Stimulated activated CD4-positive, alpha-beta T cell treated with anti-CD3 and anti-CD28 coated beads, TNF-alpha, amount 100 ng/mL, for 48 hours (primary cell): ENCODE measurements around the gene ACSS3.

Experiments
- DNase-seq, 3 donors: peaks; one replicate each; pipeline ENCODE4 v3.0.0-alpha.2; 2020; ENCODE audit warnings: low read depth in 3 of 3

The ACSS3 gene

DNA sequence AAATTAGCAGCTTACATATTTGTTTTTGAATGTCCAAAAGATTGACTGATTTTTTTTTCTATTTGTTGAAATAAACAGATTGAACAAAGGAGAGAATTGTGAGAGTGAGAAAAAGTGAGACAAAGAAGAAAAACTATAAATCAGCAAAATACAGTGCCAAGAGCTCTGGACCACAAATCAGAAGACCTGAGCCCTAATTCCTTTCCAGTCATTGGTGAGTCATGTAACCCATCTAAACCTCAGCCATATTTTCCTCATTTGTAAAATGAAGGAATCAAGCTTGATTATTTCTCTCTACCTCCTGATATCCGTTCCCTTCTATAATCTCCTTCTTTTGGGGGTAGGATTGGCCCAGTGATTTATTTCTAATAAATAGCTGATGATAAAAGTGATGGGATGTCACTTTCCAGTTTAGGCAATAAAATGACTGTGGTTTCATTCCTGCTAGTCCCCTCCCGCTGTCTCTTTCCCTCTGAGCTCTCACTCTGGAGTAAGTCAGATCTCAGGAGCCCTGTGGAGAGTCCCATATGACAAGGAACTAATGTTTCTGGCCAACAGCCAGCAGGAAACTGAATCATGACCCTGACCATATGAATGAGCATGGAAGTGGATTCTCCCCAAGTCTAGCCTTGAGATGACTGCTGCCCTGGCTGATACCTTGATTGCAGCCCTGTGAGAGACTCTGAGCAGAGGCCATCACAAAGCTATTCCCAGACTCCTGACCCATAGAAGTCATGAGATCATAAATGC lies 218.9 kb downstream of the ACSS3 start:
- DNase-seq, result no peak

DNA sequence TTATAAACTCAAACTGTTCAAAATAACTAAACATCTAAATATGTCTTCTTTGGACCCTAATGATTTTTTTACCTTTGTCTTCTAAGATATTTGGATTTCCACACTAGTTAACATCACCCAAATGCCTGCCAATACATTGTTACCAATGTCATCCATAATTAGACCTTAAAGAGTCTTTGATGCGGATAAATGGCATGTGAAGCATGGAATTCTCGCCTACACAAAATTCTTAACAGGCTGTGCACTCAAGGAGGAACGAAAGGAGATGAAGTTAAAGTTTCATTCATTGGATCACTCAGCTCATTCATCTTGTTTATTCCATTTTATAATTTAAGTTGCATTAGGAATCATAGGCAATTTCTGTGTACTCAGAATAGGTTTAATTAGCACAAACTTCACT lies 219.7 kb downstream of the ACSS3 start:
- no peak for DNase-seq

DNA sequence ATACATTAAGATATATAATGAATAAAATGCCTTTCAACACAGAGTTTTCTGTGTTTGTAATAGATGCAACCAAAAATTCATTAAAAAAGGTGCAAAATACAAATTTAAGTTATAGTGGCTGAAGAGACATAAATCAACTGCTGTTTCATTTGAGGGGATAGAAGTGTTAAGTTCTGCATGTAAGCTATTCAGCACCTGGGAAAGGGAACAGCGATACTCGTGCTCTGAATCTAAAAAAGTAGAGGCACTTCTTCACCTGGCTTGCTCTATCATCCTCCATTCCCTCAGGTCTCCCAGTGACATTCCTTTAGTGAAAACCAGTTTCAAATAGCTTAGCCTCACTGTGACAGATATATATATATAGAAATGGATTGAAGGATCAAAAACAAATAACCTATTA lies 222.6 kb downstream of the ACSS3 start:
- DNase-seq, result no peak

DNA sequence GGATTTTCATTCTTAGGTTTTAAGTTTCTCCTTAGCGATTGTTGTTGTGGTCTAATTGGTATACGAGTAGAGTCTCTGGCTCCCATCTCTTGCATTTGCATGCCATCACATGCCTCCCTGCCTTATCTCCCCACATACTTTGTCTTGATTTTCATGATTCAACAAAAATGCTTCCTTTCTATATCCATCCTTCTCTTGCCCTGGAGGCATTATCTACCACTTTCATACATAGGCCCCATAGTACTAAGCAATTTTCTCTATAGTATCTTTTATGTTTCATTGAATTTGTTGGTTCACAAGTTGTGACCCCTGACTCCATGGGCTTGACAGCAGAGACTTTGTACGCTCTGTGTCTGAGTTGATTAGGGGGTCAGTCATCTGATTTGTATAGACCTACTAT lies 226.1 kb downstream of the ACSS3 start:
- no peak for DNase-seq
